GM12878 (cell line): ENCODE measurements around the gene MAP3K5.

Experiments used
- BCL11A ChIP-seq: IDR thresholded peaks from 2 replicates; pipeline ENCODE4 v1.6.1; 2011; ENCODE audit warnings: low read depth, low read length
- BHLHE40 ChIP-seq, 2 experiments: fragments of 450-650 bp in 1 of 2; IDR thresholded peaks; 2 replicates each; pipeline ENCODE4 v1.6.1; 2011 to 2017; ENCODE audit warnings: low read depth in 2 of 2, borderline replicate concordance in 1 of 2, improper control_type of control experiment in 1 of 2, low read length in 1 of 2, mild to moderate bottlenecking in 1 of 2
- CTCF ChIP-seq, 3 experiments: IDR thresholded peaks in 2 of 3; conservative IDR thresholded peaks in 1 of 3; 2 replicates each; pipeline ENCODE4 v1.5.1; 2011; ENCODE audit warnings: low read depth in 3 of 3, low read length in 3 of 3, mild to moderate bottlenecking in 3 of 3, control low read depth in 2 of 3, moderate library complexity in 2 of 3, inconsistent platforms in 1 of 3, mixed read lengths in 1 of 3; ENCODE audit not compliant: control insufficient read depth in 2 of 3, insufficient read depth in 1 of 3; ENCODE audit errors: extremely low read depth in 1 of 3
- EZH2 ChIP-seq: IDR thresholded peaks from 2 replicates; pipeline ENCODE4 v1.6.1; 2012; ENCODE audit warnings: low read depth, mild to moderate bottlenecking, control low read depth, inconsistent platforms, low read length, borderline replicate concordance; ENCODE audit not compliant: control insufficient read depth
- POLR2A ChIP-seq: IDR thresholded peaks from 2 replicates; pipeline ENCODE4 v1.6.1; 2011; ENCODE audit warnings: low read depth, mild to moderate bottlenecking, low read length
- POLR2AphosphoS5 ChIP-seq: IDR thresholded peaks from 2 replicates; pipeline ENCODE4 v1.6.1; 2011; ENCODE audit warnings: mild to moderate bottlenecking, low read length, inconsistent platforms
- RELB ChIP-seq: fragments of 450-650 bp; IDR thresholded peaks from 2 replicates; pipeline ENCODE4 v1.6.1; 2017; ENCODE audit warnings: low read depth, mild to moderate bottlenecking, moderate library complexity
- REST ChIP-seq: IDR thresholded peaks from 2 replicates; pipeline ENCODE4 v1.6.1; 2012; ENCODE audit warnings: mild to moderate bottlenecking, low read depth, low read length
- SMC3 ChIP-seq: IDR thresholded peaks from 2 replicates; pipeline ENCODE4 v1.6.1; 2011; ENCODE audit warnings: low read length, improper control_type of control experiment, borderline replicate concordance
- TARDBP ChIP-seq: IDR thresholded peaks from 2 replicates; pipeline ENCODE4 v1.6.1; 2016; ENCODE audit warnings: borderline replicate concordance
- ZNF24 ChIP-seq: fragments of 450-650 bp; IDR thresholded peaks from 2 replicates; pipeline ENCODE4 v1.6.1; 2017; ENCODE audit warnings: antibody characterized with exemption, mild to moderate bottlenecking
- ZNF274 ChIP-seq: IDR thresholded peaks from one replicate; pipeline ENCODE4 v1.8.0; 2011; ENCODE audit not compliant: insufficient read length, insufficient read depth

GRCh38 chr6:136598048-136598447 lies 194.2 kb downstream of the MAP3K5 start:
- TF ChIP-seq CTCF (IDR thresholded peaks at IDR 0.05 in 2 of 3, conservative IDR thresholded peaks at IDR 0.05 in 1 of 3; ENCODE audit: control insufficient read depth in 2 of 3, extremely low read depth in 1 of 3, insufficient read depth in 1 of 3, low read depth in 3 of 3, low read length in 3 of 3): no peak
- no peak for TF ChIP-seq REST
- no peak for TF ChIP-seq ZNF24
- TF ChIP-seq TARDBP: no peak
- no peak for TF ChIP-seq POLR2A
- TF ChIP-seq ZNF274: no peak
- no peak for TF ChIP-seq EZH2
- TF ChIP-seq POLR2AphosphoS5: no peak
- TF ChIP-seq BCL11A: no peak
- TF ChIP-seq SMC3: no peak
- no peak for TF ChIP-seq BHLHE40 (IDR thresholded peaks at IDR 0.05; ENCODE audit: borderline replicate concordance in 1 of 2, low read depth in 2 of 2, low read length in 1 of 2)
- TF ChIP-seq RELB: no peak
